H1 (cell line): ENCODE measurements around the gene SLC6A7. TPM values are rescaled to one million over a fixed set of nuclear protein-coding genes. Genes with fewer than 3 reads are reported as not detected.

Experiments used
- CTCF ChIA-PET: fragments of 300-600 bp; sonication (Branson Sonifier 250); formaldehyde crosslinking; loops from one replicate; lab custom pipeline; 2021; ENCODE audit not compliant: partially characterized antibody; lab: Charles Lee
- POLR2A ChIA-PET: fragments of 300-600 bp; sonication (Branson Sonifier 250); formaldehyde crosslinking; loops from one replicate; lab custom pipeline; 2021; ENCODE audit warnings: inconsistent platforms; ENCODE audit not compliant: partially characterized antibody; lab: Charles Lee
- DNase-seq, 2 experiments: peaks; one replicate each; pipeline versions ENCODE4 v3.0.0 to v3.0.0-alpha.2; 2010 to 2022; ENCODE audit warnings: low spot score in 2 of 2, low read depth in 1 of 2, mixed read lengths in 1 of 2
- FAIRE-seq: peaks from 2 replicates; lab custom pipeline; 2011; peaks lifted over from hg19 to GRCh38; lab: Jason Lieb, UNC
- H2AFZ ChIP-seq: 2 replicates; pipeline ENCODE4 v1.8.1; 2012; ENCODE audit warnings: low read length, inconsistent platforms
- H2AK5ac ChIP-seq: 2 replicates; pipeline ENCODE4 v1.6.1; 2013; ENCODE audit warnings: low read depth, low read length
- H2BK120ac ChIP-seq: replicated peaks from 2 replicates; pipeline ENCODE3; 2013; ENCODE audit warnings: low read depth, low read length, inconsistent platforms
- H2BK12ac ChIP-seq: 2 replicates; pipeline ENCODE4 v1.6.1; 2013; ENCODE audit warnings: low read depth, low read length
- H2BK15ac ChIP-seq: 2 replicates; pipeline ENCODE4 v1.6.1; 2013; ENCODE audit warnings: low read length
- H2BK20ac ChIP-seq: 2 replicates; pipeline ENCODE4 v1.6.1; 2013; ENCODE audit warnings: low read length
- H2BK5ac ChIP-seq: 2 replicates; pipeline ENCODE4 v1.6.1; 2013; ENCODE audit warnings: low read depth, low read length
- H3K14ac ChIP-seq: 2 replicates; pipeline ENCODE4 v1.6.1; 2013; ENCODE audit warnings: inconsistent platforms; ENCODE audit not compliant: insufficient read length
- H3K18ac ChIP-seq: 2 replicates; pipeline ENCODE4 v1.6.1; 2013; ENCODE audit warnings: low read length; ENCODE audit errors: extremely low read depth
- H3K23ac ChIP-seq: 2 replicates; pipeline ENCODE4 v1.6.1; 2013; ENCODE audit warnings: inconsistent platforms; ENCODE audit not compliant: insufficient read length
- H3K23me2 ChIP-seq: 2 replicates; pipeline ENCODE4 v1.6.1; 2013; ENCODE audit warnings: low read depth, low read length
- H3K27ac ChIP-seq: 2 replicates; pipeline ENCODE4 v1.6.1; 2011; ENCODE audit warnings: low read depth, low read length, inconsistent platforms
- H3K27me3 ChIP-seq, 4 experiments: replicated peaks in 1 of 4; 1 replicate in 1 of 4; 2 replicates in 3 of 4; pipeline versions ENCODE4 v1.6.1 to v1.8.1; 2011 to 2013; ENCODE audit warnings: low read length in 3 of 4, mild to moderate bottlenecking in 3 of 4, inconsistent platforms in 2 of 4, mixed read lengths in 2 of 4, moderate library complexity in 1 of 4; ENCODE audit not compliant: control insufficient read depth in 3 of 4, insufficient read depth in 3 of 4; ENCODE audit errors: extremely low read depth in 1 of 4
- H3K36me3 ChIP-seq, 4 experiments: 2 replicates each; pipeline versions ENCODE4 v1.6.1 to v1.8.1; 2011 to 2013; ENCODE audit warnings: mild to moderate bottlenecking in 4 of 4, low read length in 3 of 4, moderate library complexity in 2 of 4, control low read depth in 1 of 4, inconsistent platforms in 1 of 4; ENCODE audit not compliant: insufficient read depth in 4 of 4, control insufficient read depth in 2 of 4
- H3K4ac ChIP-seq: replicated peaks from 2 replicates; pipeline ENCODE3; 2013; ENCODE audit warnings: low read length, low read depth, mixed read lengths, inconsistent platforms; ENCODE audit not compliant: insufficient read length
- H3K4me1 ChIP-seq, 4 experiments: replicated peaks in 1 of 4; 1 replicate in 1 of 4; 2 replicates in 3 of 4; pipeline versions ENCODE4 v1.6.1 to v1.8.1; 2011 to 2013; ENCODE audit warnings: low read length in 3 of 4, inconsistent platforms in 2 of 4, mixed read lengths in 1 of 4; ENCODE audit not compliant: insufficient read depth in 4 of 4, control insufficient read depth in 3 of 4
- H3K4me2 ChIP-seq, 2 experiments: 2 replicates each; pipeline versions ENCODE4 v1.6.1 to v1.8.1; 2011 to 2013; ENCODE audit warnings: low read depth in 2 of 2, low read length in 2 of 2, control low read depth in 1 of 2, inconsistent platforms in 1 of 2, mild to moderate bottlenecking in 1 of 2; ENCODE audit not compliant: insufficient read depth in 1 of 2
- H3K4me3 ChIP-seq, 4 experiments: fragments of 200-600, 300-600 bp in 1 of 4; sonication (generic), shearing (Covaris generic), sonication (Bioruptor Twin) in 1 of 4; 2 replicates each; pipeline versions ENCODE4 v1.5.1 to v1.8.1; 2011 to 2016; ENCODE audit warnings: low read length in 4 of 4, low read depth in 3 of 4, control low read depth in 2 of 4, inconsistent platforms in 2 of 4, mild to moderate bottlenecking in 2 of 4, mixed read lengths in 1 of 4, moderate library complexity in 1 of 4; ENCODE audit not compliant: insufficient read depth in 2 of 4; ENCODE audit errors: extremely low read depth in 1 of 4
- H3K56ac ChIP-seq: replicated peaks from 2 replicates; pipeline ENCODE3; 2013; ENCODE audit warnings: low read depth, mild to moderate bottlenecking, mixed read lengths, low read length, inconsistent platforms; ENCODE audit not compliant: insufficient read length
- H3K79me1 ChIP-seq: 2 replicates; pipeline ENCODE4 v1.6.1; 2013; ENCODE audit warnings: low read depth, low read length, control low read depth
- H3K79me2 ChIP-seq, 2 experiments: 2 replicates each; pipeline versions ENCODE4 v1.6.1 to v1.8.1; 2012 to 2013; ENCODE audit warnings: low read length in 2 of 2, mild to moderate bottlenecking in 2 of 2, inconsistent platforms in 1 of 2; ENCODE audit not compliant: insufficient read depth in 2 of 2, control insufficient read depth in 1 of 2
- H3K9ac ChIP-seq, 4 experiments: replicated peaks in 1 of 4; 1 replicate in 1 of 4; 2 replicates in 3 of 4; pipeline versions ENCODE4 v1.6.1 to v1.8.1; 2011 to 2013; ENCODE audit warnings: low read depth in 3 of 4, low read length in 3 of 4, control low read depth in 2 of 4, mild to moderate bottlenecking in 2 of 4, moderate library complexity in 2 of 4, inconsistent platforms in 1 of 4; ENCODE audit errors: extremely low read depth in 1 of 4
- H3K9me3 ChIP-seq, 2 experiments: 2 replicates each; pipeline versions ENCODE4 v1.6.1 to v1.8.1; 2012 to 2013; ENCODE audit warnings: mild to moderate bottlenecking in 2 of 2, moderate library complexity in 2 of 2, control low read depth in 1 of 2, inconsistent platforms in 1 of 2, low read depth in 1 of 2, low read length in 1 of 2, mixed read lengths in 1 of 2; ENCODE audit not compliant: insufficient read depth in 2 of 2
- H4K20me1 ChIP-seq, 2 experiments: replicated peaks in 1 of 2; 2 replicates each; pipeline versions ENCODE3 to v1.8.1; 2011 to 2013; ENCODE audit warnings: inconsistent platforms in 2 of 2, low read length in 2 of 2, mild to moderate bottlenecking in 1 of 2; ENCODE audit not compliant: insufficient read depth in 2 of 2, control insufficient read depth in 1 of 2
- H4K5ac ChIP-seq: 2 replicates; pipeline ENCODE4 v1.6.1; 2013; ENCODE audit warnings: low read length, low read depth, mixed read lengths, inconsistent platforms; ENCODE audit not compliant: insufficient read length
- H4K8ac ChIP-seq: 2 replicates; pipeline ENCODE4 v1.8.0; 2013; ENCODE audit warnings: mild to moderate bottlenecking, moderate library complexity, low read length, inconsistent platforms; ENCODE audit not compliant: insufficient read depth; ENCODE audit errors: extremely low read depth
- H4K91ac ChIP-seq: replicated peaks from 2 replicates; pipeline ENCODE3; 2013; ENCODE audit warnings: low read length, mixed read lengths, inconsistent platforms; ENCODE audit not compliant: insufficient read length
- BACH1 ChIP-seq: IDR thresholded peaks from 2 replicates; pipeline ENCODE4 v1.6.1; 2012; ENCODE audit warnings: low read length, improper control_type of control experiment
- BCL11A ChIP-seq, 2 experiments: IDR thresholded peaks; one replicate each; pipeline ENCODE4 v1.6.1; 2011; ENCODE audit warnings: low read depth in 2 of 2, low read length in 2 of 2, mild to moderate bottlenecking in 2 of 2
- CEBPB ChIP-seq: IDR thresholded peaks from 2 replicates; pipeline ENCODE4 v1.6.1; 2012; ENCODE audit warnings: low read depth, low read length
- HDAC6 ChIP-seq: IDR thresholded peaks from one replicate; pipeline ENCODE4 v1.7.1; 2012; ENCODE audit warnings: low read depth, mild to moderate bottlenecking, inconsistent platforms, low read length, moderate library complexity
- JUND ChIP-seq: IDR thresholded peaks from 2 replicates; pipeline ENCODE4 v1.6.1; 2011; ENCODE audit warnings: mild to moderate bottlenecking, improper control_type of control experiment, low read length
- RXRA ChIP-seq: IDR thresholded peaks from 2 replicates; pipeline ENCODE4 v1.6.1; 2011; ENCODE audit warnings: low read depth, mild to moderate bottlenecking, low read length, moderate library complexity; ENCODE audit not compliant: insufficient read depth
- SIX5 ChIP-seq: IDR thresholded peaks from 2 replicates; pipeline ENCODE4 v1.6.1; 2011; ENCODE audit warnings: mild to moderate bottlenecking, low read depth, low read length
- WGBS, 2 experiments: shearing (Covaris generic) in 1 of 2; methylation state at CpG; one replicate each; pipeline versions ENCODE4 v1.1.6 to v1.1.7; 2013 to 2015; ENCODE audit warnings: low lambda C conversion rate in 2 of 2, mixed read lengths in 2 of 2, inconsistent platforms in 1 of 2, low coverage in 1 of 2, missing lambda C conversion rate in 1 of 2; ENCODE audit not compliant: insufficient replicate concordance in 2 of 2, insufficient coverage in 1 of 2, insufficient read length in 1 of 2; ENCODE audit errors: extremely low coverage in 1 of 2, missing lambda C conversion rate in 1 of 2; 5-methylcytosine and 5-hydroxymethylcytosine counted together
- polyA plus RNA-seq, 7 experiments: library from polyadenylated mRNA; depleted of rRNA in 3 of 7; stranded (reverse) in 5 of 7; unstranded in 2 of 7; fragments of >200 nt in 5 of 7; fragments of 200-250 nt in 2 of 7; gene quantifications; 1 replicate in 5 of 7; 2 replicates in 1 of 7; 4 replicates in 1 of 7; pipeline versions ENCODE4 v1.2.1 to v1.2.3, GENCODE V29; 2011 to 2013; ENCODE audit warnings: missing spikeins in 2 of 7, mixed read lengths in 2 of 7
- total RNA-seq: library from RNA; stranded (reverse); fragmentation: NEBNext Ultra II Directional; extraction: Animal tissue kit (Norgen Biotek cat#: 25700); gene quantifications from 2 replicates; pipeline ENCODE4 v1.2.1, GENCODE V29; 2021
- TF ChIP-seq, protein P1 (sequence below): IDR thresholded peaks from 2 replicates; pipeline ENCODE4 v1.6.1; 2012; ENCODE audit warnings: low read length, inconsistent platforms
- TF ChIP-seq, protein P2 (sequence below): IDR thresholded peaks from 2 replicates; pipeline ENCODE4 v1.6.1; 2011; ENCODE audit warnings: low read depth, mild to moderate bottlenecking, low read length; ENCODE audit not compliant: insufficient read depth

Gene SLC6A7
- total and polyA plus RNA-seq, 2 of the 8 experiments (the other 6 are each of a cell fraction or from before 2014, with no cell fraction given) = 0.07 to 0.12 TPM

GRCh38 chr5:150142185-150142958, 47.5 kb upstream of the SLC6A7 start:
- Histone ChIP-seq H2AFZ (no peak overlapping the region), H2BK15ac (no peak overlapping the region), H3K4me1 (peaks cover 4 to 30% (median 24%) of the 10 kb centered on the region in 4 experiments), H3K9me3 (no peaks in the 10 kb centered on the region), H3K23ac (no peak overlapping the region), H3K4me3 (no peak overlapping the region), H2AK5ac (peak overlapping the region; percentile 20; the same call in 1 of the 2 replicates), H3K4me2 (no peak overlapping the region), H4K5ac (no peak overlapping the region), H3K23me2 (no peaks in the 10 kb centered on the region), H3K27ac (no peak overlapping the region), H3K9ac (no peak overlapping the region), H3K79me1 (no peaks in the 10 kb centered on the region; the same call in 1 of the 2 replicates), H2BK20ac (0 out of 2 replicates have a peak overlapping the region, but pooled peaks have one; percentile 61), H2BK120ac (no peak overlapping the region), H3K56ac (no peak overlapping the region), H4K8ac (no peak overlapping the region), H2BK5ac (no peak overlapping the region; the same call in 1 of the 2 replicates), H4K91ac (peak overlapping the region; percentile 22), H4K20me1 (no peaks in the 10 kb centered on the region), H3K4ac (no peak overlapping the region), H3K27me3 (no peaks in the 10 kb centered on the region; a peak in 1 of 7 replicates), H3K14ac (no peak overlapping the region), H3K18ac (peak overlapping the region; percentile 32; the same call in 1 of the 2 replicates), H2BK12ac (0 out of 2 replicates have a peak overlapping the region, but pooled peaks have one; percentile 39), H3K36me3 (no peaks in the 10 kb centered on the region), H3K79me2 (no peaks in the 10 kb centered on the region)
- DNase-seq (no peak), FAIRE-seq (no peak)
- 88% methylated on average over 14 of the region's 14 CpGs; no CpG with 5 or more reads in 1 of the 2 experiments for WGBS, 2 experiments
- TF ChIP-seq HDAC6 = no peak
- TF ChIP-seq, protein P1, sequence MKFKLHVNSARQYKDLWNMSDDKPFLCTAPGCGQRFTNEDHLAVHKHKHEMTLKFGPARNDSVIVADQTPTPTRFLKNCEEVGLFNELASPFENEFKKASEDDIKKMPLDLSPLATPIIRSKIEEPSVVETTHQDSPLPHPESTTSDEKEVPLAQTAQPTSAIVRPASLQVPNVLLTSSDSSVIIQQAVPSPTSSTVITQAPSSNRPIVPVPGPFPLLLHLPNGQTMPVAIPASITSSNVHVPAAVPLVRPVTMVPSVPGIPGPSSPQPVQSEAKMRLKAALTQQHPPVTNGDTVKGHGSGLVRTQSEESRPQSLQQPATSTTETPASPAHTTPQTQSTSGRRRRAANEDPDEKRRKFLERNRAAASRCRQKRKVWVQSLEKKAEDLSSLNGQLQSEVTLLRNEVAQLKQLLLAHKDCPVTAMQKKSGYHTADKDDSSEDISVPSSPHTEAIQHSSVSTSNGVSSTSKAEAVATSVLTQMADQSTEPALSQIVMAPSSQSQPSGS = no peak
- no peak for TF ChIP-seq CEBPB
- TF ChIP-seq, protein P2, sequence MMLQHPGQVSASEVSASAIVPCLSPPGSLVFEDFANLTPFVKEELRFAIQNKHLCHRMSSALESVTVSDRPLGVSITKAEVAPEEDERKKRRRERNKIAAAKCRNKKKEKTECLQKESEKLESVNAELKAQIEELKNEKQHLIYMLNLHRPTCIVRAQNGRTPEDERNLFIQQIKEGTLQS = no peak
- no peak for TF ChIP-seq BCL11A (IDR thresholded peaks at IDR 0.05; ENCODE audit: low read depth in 2 of 2, low read length in 2 of 2)
- no peak for TF ChIP-seq BACH1
- no peak for TF ChIP-seq JUND
- TF ChIP-seq RXRA = no peak
- no peak for TF ChIP-seq SIX5
- ChIA-PET POLR2A (no interaction called here), CTCF (interaction anchor here (0.9 to 13.1 kb wide), 8 partner anchors 15 to 114 kb away, joined by 3 to 188 read pairs (median 4); no protein-coding TSS in a partner anchor)
